Embryonic facial prominence (tissue), 1 donor: ENCODE measurements around the gene SDF4.

Source experiments
- DNase-seq: peaks from one replicate; pipeline ENCODE4 v3.0.0-alpha.2; 2016; ENCODE audit errors: extremely low spot score

SDF4 gene

DNA sequence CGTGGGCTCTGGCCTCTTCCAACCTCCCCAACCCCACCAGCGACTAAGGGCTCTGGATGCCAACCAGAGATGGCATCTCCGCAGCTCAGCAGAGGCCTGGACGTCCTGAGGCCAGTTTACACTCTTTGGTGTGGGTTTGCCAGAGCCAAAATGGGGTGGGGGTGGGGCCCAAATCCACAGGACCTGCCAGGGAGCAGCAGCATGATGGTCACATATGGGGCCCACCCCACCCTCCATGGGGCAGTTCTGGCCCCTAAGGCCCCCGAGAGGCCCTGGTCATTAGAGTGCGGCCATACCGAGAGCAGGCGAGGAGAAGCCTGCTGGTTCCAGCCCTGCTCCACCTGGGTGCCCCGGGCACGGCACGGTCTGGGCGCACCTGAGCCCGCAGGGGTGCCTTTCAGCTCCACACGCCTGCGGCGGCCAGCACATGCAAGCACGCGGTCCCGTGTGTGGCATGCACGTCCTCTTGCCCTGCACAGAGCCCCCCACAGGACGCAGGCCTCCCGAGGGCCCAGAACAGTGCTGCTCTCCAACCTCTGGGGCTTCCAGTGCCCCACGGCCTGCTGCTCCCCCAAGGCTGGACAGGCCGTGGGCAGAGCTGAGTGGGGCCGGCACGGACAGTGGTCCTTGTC, 9.9 kb upstream of the SDF4 start:
- no peak for DNase-seq

DNA sequence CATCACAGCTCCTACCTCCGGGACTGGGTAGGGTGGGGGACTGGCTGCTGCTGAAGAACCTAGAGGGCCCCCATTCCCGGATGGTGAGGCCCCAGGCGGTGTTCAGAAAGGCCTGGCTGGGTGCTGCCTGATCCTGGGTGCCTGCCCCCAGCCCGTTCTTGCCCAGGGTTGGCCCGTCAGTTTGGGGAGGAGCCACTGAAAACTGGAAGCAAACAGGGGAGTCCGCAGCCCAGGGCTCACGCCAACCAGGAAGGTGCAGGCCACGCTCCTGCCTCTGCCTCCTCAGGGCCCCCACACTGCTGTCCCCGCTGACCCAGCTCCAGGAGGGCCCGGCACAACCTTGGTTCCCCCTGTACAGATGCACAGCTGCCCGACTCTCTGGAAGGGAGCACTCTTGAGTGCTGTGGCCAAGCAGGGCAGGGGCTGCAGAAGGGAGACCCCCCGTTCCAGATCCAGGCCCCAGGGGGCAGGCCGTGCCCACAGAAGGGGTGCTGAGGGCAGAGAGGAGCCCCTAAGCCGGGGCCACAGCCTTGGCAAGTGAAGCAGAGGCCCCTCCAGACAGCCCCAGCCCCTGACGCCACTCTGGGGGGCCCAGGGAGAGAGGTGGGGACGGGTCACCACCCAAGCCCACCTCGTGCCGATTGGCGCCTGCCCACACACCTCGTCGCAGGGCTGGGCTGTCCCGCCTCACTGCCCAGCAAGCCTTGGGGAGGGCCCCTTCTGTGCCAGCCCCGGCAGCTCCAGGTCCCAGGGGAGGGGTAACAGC, 9.2 kb upstream of the SDF4 start:
- no peak for DNase-seq

- no peak for DNase-seq
Measured at GRCh38 chr1:1240348-1240732, 8.5 kb upstream of the SDF4 start.

- no peak for DNase-seq
Measured at GRCh38 chr1:1239614-1240347, 8.0 kb upstream of the SDF4 start.

- DNase-seq: no peak
Measured at GRCh38 chr1:1239227-1239613, 7.4 kb upstream of the SDF4 start.

- DNase-seq: no peak
Measured at GRCh38 chr1:1238702-1239178, 6.9 kb upstream of the SDF4 start.

GRCh38 chr1:1237874-1238701, 6.3 kb upstream of the SDF4 start:
- no peak for DNase-seq

DNA sequence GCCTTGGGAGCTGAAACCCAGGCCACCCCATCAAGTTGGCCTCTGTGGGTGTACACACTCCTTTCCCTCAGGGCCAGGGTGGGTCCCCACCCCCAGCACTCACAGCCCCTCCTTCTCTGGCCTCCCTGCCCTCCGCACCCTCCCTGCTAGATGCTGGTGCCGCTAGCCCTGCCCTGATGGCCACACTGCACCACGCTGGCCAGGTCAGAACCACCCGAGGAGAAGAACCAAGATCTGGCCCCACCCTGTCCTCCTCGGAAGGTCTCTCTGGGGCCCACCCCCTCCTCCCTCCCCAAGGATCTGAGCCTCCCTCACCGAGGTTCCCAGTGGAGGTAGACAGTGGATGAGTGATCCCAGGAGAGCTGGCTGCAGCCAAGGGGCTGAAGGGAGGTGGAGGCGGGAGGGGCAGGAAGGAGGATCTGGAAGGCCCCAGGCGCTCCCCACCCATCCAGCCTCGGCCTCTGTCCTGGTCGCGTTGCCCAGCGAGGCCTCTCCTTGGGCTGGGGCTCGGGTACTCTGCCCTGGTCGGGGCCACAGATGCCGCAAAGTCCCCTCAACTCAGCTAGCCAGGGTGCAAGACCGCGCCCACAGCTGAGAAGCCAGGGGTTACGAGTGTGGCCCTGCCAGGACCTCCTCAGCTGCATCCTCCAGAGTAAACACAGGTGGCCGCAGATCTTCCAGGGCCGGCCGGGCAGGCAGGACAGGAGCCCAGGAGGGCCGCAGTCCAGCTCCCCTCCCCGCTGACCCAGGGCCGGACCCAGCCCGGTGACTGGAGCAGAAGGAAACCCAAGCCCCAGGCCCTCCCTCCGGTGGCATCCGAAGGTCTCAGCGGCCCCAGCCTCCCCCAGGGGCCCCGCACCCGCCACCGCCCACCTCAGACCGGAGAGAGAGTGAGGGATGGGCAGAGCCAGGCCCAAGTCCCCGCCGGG, 5.4 kb upstream of the SDF4 start:
- no peak for DNase-seq

DNA sequence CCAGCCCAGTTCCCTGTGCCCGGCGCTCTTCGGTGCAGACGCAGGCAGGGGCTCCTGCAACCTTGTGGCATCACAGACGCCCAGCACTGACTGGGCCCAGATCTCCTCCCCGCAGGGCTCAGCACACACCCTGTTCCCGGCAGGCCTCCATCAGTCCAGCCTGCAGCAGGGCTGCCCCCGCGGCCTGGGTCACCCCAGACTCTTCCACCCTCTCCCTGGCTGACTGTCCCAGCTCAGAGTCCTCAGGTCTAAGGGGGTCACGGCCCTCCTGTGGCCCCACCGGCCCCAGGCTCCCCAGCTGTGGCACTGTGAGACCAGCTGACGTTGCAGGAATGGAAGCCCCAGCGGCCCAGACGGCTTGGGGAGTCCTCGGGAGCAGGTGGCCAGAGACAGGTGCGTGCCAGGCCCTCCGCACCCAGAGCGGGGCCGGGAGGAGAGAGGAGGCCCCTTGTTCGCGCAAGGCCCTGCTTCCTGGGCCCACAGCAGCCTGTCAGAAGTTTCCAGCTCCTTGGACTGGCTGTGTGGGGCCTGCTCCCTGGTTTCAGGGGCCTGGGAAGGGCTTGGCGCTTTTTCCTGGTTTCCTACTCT, 4.5 kb upstream of the SDF4 start:
- no peak for DNase-seq

GRCh38 chr1:1235016-1235744, 3.4 kb upstream of the SDF4 start:
- DNase-seq: no peak

DNA sequence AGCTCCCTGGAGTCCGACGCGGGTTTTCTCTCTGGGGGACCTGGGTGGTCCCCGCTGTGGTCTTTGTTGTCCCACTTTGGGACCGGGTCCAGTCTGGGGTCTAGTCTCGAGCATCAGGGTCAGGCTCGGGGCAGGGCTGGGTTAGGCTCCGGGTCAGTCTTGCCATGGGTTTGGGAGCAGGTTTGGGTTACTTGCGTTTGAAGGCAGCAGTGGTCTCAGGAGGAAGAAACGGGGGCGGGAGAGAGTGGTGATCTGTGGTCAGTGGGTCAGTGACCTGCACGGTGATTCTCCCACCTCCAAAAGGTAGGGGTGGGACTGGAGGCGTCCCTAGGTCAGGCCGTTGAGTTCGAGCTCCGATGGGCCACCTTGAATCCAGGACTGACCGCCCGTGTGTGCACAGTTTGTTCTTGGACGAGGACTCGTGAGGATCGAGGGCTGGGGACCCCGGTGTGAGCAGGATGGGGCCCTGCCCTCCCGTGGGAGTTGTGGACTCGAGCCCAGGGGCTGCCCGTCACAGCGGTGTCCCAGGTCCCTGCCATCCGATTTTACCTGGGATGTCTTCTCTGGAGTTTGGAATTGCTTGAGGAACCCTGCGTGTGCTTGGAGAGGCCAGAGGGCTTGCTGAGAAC, 2.5 kb upstream of the SDF4 start:
- no peak for DNase-seq

DNA sequence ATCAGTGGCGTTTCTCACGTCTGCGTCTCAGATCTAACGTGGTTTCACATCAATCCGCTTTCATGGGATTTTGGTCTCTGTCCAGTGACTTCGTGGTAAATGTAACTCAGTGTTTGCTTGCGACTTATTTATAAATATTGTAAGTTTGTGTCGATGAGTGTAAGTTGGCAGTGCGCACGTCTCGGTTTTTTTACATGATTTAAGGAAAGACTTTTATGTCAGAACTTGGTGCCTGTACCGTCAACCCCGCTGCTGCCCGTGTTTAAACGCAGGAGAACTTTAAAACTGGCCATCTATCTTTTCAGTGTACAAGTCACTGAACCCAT, 1.7 kb upstream of the SDF4 start:
- no peak for DNase-seq

DNA sequence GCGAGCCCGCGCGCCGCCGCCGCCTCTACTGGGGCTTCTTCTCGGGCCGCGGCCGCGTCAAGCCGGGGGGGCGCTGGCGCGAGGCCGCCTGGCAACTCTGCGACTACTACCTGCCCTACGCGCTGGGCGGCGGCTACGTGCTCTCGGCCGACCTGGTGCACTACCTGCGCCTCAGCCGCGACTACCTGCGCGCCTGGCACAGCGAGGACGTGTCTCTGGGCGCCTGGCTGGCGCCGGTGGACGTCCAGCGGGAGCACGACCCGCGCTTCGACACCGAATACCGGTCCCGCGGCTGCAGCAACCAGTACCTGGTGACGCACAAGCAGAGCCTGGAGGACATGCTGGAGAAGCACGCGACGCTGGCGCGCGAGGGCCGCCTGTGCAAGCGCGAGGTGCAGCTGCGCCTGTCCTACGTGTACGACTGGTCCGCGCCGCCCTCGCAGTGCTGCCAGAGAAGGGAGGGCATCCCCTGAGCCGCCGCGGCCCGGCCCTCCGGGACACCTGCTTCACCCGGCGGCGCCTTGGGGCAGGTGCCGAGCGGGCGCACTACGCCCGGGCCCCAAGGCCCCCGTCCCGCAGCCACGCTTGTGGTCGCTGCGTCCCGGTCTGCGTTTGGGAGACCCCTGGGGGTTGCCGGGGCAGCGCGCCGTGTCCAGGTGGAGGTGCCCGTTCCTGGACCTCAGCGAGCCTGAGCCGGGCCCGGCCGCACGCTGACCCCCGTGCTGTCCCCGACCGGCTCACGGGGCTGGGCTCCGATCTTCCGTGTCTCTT, 1.2 kb upstream of the SDF4 start:
- no peak for DNase-seq

DNA sequence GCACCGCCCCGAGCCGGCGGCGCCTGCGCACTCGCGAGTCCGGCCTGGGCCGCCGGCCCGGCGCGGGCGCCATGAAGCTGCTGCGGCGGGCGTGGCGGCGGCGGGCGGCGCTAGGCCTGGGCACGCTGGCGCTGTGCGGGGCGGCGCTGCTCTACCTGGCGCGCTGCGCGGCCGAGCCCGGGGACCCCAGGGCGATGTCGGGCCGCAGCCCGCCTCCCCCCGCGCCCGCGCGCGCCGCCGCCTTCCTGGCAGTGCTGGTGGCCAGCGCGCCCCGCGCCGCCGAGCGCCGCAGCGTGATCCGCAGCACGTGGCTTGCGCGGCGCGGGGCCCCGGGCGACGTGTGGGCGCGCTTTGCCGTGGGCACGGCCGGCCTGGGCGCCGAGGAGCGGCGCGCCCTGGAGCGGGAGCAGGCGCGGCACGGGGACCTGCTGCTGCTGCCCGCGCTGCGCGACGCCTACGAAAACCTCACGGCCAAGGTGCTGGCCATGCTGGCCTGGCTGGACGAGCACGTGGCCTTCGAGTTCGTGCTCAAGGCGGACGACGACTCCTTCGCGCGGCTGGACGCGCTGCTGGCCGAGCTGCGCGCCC, 501 bp upstream of the SDF4 start, which contains the start of gene B3GALT6:
B3GALT6 (plus strand) TSS at position 30 of the 588 bp plus-strand sequence; CDS start at position 72, 42 bp downstream.
- DNase-seq: no peak

- no peak for DNase-seq
Measured at GRCh38 chr1:1230656-1231399, 973 bp downstream of the SDF4 start.

- DNase-seq: no peak
Measured at GRCh38 chr1:1229770-1230169, 2.0 kb downstream of the SDF4 start.

DNA sequence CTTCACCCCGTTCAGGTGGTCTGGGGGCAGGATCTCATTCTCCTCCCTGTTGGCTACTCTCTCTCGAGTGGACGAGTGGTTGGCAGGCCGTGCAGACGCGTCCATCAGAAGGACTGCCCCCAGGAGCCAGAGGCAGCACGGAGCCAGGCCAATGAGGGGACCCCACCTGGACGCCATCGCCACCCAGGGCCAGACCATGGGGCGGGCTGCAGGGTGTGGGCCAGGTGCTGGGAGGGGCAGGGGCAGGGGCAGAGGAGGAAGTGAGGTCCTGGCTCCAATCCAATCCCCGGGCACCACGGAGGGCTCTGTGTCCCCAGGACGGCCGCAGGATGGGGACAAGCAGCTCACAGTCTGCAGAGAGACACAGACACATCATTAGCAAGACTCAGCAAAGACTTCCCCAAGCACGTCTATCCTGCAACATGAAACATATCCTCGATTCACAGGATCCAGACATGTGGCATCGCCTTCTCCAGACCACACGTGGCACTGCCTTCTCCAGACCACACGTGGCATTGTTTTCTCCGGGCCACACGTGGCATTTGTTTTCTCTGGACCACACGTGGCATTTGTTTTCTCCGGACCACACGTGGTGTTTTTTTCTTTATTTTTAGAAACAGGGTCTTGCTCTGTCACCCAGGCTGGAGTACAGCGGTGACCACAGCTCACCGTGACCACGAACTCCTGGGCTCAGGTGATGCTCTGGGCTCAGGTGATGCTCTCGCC, 3.0 kb downstream of the SDF4 start:
- DNase-seq: no peak
